Hypothalamus (tissue), 51 donors: ENCODE data around the gene EMC10.
A peak's percentile ranks its signal among the peaks of the same experiment; 100 is the strongest.

Experiments used
- DNase-seq, 51 donors: peaks; one replicate each; lab custom pipeline; 2025; lab: John Stamatoyannopoulos, UW

Gene EMC10

DNA sequence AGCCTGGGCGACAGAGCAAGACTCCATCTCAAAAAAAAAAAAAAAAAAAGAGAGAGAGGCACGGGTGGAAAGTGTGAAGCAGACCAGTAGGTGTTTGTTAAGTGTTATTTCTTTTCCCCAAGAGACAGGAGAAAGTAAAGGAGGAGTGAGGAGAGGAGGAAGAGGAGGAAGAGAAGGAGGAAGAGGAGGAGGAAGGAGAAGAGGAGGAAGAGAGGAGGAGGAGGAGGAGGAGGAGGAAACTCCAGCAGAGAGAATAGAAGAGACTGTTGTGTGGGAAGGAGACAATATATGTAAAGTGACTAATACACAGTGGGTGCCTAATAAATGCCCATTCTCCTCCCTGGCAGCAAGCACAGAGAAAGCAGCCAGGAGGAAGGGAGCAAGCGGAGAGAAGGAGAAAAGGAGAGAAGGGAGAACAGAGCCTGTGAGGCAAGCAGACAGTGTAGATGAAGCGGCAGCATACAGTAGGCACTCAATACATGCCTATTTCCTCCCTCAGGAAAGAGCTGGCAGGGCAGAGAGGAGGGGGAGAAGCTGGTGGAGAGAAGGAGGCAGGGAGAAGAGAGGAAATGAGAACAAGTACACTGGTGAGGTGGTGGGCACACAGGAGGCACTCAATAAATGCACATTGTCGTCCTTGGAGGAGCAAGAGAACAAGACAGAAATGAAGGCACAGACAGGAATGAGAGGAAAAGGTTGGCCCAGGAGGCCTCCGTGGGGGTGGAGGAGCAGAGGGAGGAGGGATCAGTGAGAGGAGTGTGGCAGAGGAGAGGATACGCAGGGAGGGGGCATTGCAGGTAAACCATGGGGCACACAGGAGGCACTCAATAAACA lies 18.1 kb downstream of the EMC10 start:
- no peak for DNase-seq

- DNase-seq, result no peak
These were observed 18.8 kb downstream of the EMC10 start for GRCh38 chr19:50495020-50495531.

GRCh38 chr19:50496189-50497021 lies 20.1 kb downstream of the EMC10 start:
- peak; percentile 29 to 97 (median 87) for DNase-seq

DNA sequence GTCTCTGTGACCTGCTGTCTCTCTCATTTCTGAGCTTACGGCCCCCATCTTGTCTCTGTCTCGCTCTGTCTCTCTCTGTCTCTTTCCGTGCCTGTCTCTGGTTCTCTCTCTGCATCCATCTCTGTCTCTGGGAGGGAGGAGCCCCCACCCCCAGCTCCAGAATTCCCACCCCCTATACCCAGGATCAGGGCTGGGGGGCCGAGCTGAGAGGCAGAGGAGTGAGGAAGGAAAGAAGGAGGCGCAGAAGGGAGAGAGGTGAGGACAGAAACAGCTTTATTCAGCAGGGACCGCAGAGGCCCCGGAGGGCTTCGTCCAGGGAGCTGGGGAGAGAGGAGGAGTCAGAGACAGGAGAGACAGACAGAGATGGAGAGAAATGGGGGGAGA lies 20.7 kb downstream of the EMC10 start:
- no peak for DNase-seq

GRCh38 chr19:50498219-50499056 lies 22.1 kb downstream of the EMC10 start:
- no peak for DNase-seq

- peak in 24 of 51 donors; percentile 8 to 72 (median 38) for DNase-seq
These were observed 23.9 kb downstream of the EMC10 start for GRCh38 chr19:50500060-50500752.

DNA sequence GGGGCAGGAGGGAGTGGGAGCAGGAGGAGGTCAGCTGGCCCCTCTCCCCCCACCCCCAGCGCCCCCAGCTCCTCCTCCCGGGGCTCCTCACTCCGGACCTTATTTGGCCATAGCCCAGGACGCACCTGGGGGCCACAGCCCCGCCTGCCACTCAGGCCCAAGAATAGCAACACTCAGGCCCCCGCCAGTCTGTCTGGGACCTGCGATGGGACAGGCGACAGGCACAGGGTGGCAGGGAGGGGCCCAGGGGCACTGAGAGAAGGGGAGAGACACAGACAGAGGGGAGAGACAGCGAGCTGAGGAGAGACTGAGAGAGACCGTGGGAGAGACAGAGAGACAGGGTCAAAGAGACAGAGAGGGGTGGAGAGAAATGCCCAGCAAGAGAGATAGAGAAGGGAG lies 24.4 kb downstream of the EMC10 start:
- DNase-seq, result peak in 1 of 51 donors; percentile 45

GRCh38 chr19:50501186-50501567 lies 24.9 kb downstream of the EMC10 start:
- DNase-seq, result no peak

DNA sequence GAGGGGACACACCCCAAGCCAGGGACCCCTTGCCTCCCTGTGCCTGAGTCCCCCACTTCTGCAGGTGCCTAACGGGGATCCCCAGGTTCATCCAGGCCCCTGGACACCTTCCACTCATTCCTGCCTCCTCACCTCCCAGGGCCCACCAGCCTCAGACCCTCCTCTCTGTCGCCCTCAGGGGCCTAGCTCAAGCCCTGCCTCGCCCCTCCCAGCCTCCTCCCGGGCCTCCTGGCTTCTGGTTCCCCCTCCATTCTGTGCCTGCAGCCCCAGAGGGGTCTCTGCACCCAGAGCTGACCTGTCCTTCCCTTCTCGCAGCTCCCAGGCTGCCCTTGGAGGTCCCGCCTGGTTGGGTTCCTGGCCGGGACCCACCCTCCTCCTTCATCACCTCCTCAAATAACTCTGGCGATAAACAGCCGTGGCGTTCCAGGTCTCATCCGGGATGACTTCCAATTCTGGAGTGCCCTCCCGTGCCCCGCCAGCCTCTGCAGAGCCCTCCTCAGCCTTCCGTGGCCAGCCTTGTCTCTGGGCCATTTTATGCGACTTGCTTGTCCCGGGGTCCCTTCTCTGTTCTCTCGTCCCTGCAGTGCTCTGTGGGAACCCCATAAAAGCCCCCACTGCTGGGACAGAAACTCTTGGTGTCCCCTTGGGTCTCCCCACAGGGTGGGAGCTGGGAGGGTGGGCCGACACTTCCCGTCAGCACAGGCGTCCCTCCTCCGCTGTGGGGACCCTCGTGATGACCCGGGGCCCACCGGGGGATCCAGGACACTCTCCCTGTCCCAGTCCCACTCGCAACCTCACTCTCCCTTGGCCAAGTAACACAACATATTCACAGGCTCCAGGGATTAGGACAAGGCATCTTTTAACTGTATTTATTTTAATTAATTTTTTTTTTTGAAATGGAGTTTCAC lies 25.5 kb downstream of the EMC10 start:
- DNase-seq, result no peak

DNA sequence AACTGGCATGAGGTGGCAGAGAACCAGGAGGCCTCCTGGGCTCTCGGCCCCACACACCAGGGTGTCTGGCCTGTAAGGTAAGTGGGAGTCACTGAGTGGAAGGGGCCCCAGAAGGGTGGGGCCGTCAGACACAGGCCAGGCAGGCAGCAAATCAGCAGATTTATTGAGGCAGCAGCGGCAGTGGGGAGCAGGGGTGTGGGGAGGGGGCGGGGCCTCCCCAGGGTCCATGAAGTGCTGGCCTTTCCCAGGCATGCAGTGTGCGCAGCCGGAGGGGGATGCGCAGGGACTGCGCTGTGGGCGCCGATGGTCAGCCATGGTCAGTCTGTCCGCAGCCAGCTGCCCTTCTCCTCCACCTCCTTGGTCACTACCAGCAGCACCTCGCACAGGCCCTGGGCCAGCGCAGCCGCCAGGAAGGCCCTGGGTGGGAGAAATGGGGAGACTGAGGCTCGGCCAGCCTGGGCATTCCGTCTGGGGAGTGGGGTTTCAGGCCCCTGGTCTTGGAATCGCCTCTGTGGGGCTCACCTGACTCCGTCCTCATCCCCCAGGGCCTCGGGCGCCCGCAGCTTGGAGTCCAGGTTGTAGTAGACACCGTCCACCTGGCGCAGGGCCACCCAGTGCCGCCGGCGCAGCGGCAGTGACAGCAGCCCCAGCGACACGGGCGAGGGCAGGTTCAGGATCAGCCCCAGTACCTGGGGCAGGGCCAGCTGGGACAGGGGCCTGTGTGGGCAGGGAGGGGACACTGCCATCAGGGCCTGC lies 29.7 kb downstream of the EMC10 start:
- no peak for DNase-seq

GRCh38 chr19:50506700-50507099 lies 30.4 kb downstream of the EMC10 start:
- no peak for DNase-seq

DNA sequence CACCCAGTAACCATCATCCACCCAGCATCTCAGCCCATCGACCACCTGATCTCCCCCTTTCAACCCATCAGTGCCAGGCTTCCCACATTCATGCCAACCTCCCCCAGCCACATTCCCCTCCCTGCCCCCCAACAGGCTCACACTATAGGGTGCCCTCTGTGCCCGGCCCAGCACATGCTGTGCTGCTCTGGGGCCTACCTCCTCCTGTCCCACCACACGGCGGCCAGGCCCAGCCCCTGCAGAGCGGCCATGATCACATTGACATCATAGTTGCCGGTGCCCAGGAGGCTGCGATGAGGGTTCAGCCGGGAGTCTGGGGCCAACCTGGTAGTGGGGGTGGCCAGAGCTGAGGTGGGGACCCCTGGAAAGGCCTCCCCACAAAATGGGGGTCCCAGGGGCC lies 31.1 kb downstream of the EMC10 start:
- DNase-seq, result no peak

- no peak for DNase-seq
These were observed 32.5 kb downstream of the EMC10 start for GRCh38 chr19:50508843-50509190.

DNA sequence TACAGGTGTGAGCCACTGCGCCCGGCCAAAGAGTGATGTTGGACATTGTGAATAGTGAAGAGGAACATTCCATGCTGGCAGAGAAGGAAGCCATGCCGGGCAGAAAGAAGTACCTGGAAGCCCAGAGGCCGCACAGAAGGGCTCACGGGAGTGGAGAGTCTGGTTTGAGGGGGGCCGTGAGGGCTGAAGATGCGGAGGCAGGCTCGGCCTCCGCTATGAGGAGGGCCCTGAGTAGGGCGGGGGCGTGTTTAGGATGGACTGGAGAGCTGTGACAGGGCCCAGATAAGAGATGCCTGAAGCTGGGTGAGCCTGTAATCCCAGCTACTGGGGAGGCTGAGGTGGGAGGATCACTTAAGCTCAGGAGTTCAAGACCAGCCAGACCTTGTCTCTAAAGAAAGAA lies 33.1 kb downstream of the EMC10 start:
- DNase-seq, result no peak

DNA sequence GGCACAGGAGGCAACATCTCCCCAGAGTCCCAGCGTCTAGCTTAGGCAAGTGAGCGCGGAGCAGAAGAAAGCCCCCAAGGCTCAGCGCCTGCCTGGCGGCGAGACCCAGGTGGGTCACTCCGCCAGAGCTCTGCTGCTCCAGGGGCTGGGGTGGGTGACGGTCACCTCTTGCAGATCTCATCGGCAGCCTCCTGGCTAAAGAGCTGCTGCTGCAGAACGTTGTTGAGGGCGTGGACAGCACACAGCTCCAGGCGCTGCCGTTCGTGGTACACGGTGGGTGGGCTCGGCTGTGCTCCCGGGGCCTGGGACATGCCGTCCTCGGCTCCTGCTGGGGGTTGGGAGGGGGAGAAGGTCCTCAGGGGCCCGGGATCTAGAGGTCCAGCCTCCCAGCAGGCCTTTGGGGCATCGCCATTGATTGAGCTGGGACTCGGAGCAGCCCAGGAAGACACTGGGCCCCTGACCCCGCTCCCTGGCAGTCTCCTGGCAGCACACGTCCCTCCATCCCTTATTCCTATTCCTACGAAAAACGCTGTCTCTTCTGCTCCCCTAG lies 33.9 kb downstream of the EMC10 start:
- peak in 14 of 51 donors; percentile 14 to 73 (median 51) for DNase-seq

DNA sequence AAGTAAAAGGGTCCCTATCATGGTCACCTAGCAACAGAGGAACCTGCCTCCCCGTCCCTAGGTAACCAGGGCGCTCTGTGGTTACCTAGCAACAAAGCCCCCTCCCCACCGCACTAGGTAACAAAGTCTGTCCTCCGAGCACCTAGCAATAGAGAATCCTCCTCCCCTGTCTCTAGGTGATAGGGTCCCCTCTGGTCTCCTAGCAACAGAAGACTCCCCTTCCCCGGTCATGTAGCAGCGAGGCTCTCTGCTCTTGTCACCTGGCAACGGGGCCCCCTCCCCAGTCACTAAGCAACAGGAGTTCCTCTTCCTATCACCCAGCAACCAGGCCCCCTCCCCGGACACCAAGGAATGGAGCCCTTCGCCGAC lies 34.4 kb downstream of the EMC10 start:
- peak in 5 of 51 donors; percentile 62 to 95 (median 90) for DNase-seq

DNA sequence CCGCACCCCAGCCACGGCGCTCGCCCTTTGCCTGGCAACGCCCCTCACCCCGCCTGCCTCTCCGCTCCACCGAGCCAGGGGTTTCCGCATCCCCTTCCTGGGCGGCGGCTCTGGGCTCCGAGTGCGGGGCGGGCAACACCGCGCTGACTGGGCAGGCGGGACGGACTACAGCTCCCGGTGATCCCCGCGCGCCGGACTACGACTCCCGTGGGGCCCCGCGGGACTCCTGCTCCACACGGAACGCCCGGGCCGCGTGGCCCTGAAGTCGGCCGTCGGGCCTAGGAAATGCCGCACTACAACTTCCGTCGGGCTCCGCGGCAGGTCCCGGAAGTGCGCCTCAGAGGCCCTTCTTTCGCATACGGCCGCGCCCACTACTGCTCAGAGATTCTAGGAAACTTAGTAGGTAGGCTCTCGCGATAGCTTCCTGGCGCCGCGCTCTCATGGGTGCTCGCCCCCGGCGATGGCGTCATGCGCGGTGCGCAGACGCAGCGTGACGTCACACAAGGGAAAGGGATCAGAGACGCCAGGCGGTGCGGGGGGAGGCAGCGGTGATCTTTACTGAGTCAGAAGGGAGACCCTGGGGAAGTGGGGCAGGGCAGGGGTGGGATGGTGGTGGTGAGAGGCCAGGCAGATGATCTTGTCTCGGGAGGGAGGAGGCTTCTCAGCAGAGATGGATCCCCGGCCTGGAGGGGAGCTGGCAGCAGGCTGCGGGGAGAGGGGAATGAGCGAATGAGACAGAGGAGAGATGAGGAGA lies 34.9 kb downstream of the EMC10 start, which contains the start of gene JOSD2:
Gene JOSD2, minus strand, starts transcription at position 123 of the 754 bp plus-strand sequence. CDS start 760 bp downstream, outside the sequence.
- DNase-seq, result peak; percentile 65 to 100 (median 98)
